ENCODE results near the gene FAM222A. TPM values are rescaled to one million over a fixed set of nuclear protein-coding genes. Genes with fewer than 3 reads are reported as not detected.

The FAM222A gene
- total RNA-seq, 1 experiment from 2014 or later: 1.6 TPM

DNA sequence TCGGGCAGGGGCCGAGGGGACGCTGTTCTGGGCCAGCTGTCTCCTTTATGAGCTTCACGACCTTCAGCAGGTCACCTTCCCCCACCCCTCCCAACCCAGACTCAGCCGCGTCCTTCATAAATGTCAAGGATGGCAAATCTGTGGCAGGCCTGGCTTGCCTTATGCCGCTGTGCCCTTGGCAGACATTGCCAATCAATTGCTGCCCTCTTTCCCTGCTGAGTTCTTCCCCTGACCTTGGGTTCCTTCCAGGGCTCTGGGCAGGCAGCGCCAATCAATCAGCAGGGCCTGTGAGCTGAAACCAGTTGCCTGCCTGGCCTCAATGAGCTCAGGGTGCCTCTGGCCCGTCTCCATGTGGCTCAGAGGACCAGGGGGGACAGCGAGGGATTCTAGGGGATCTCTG is 7.7 kb downstream of the FAM222A start:
- peaks cover 23% of the 10 kb centered on the region for H3K4me1 Mint-ChIP-seq
- TF ChIP-seq, protein P1, sequence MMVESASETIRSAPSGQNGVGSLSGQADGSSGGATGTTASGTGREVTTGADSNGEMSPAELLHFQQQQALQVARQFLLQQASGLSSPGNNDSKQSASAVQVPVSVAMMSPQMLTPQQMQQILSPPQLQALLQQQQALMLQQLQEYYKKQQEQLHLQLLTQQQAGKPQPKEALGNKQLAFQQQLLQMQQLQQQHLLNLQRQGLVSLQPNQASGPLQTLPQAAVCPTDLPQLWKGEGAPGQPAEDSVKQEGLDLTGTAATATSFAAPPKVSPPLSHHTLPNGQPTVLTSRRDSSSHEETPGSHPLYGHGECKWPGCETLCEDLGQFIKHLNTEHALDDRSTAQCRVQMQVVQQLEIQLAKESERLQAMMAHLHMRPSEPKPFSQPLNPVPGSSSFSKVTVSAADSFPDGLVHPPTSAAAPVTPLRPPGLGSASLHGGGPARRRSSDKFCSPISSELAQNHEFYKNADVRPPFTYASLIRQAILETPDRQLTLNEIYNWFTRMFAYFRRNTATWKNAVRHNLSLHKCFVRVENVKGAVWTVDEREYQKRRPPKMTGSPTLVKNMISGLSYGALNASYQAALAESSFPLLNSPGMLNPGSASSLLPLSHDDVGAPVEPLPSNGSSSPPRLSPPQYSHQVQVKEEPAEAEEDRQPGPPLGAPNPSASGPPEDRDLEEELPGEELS (CRISPR knock-in tag; IDR thresholded peaks at IDR 0.05): no peak
- no peak for TF ChIP-seq KAT7 (CRISPR knock-in tag; IDR thresholded peaks at IDR 0.05; ENCODE audit: borderline replicate concordance)
- TF ChIP-seq, protein P2, sequence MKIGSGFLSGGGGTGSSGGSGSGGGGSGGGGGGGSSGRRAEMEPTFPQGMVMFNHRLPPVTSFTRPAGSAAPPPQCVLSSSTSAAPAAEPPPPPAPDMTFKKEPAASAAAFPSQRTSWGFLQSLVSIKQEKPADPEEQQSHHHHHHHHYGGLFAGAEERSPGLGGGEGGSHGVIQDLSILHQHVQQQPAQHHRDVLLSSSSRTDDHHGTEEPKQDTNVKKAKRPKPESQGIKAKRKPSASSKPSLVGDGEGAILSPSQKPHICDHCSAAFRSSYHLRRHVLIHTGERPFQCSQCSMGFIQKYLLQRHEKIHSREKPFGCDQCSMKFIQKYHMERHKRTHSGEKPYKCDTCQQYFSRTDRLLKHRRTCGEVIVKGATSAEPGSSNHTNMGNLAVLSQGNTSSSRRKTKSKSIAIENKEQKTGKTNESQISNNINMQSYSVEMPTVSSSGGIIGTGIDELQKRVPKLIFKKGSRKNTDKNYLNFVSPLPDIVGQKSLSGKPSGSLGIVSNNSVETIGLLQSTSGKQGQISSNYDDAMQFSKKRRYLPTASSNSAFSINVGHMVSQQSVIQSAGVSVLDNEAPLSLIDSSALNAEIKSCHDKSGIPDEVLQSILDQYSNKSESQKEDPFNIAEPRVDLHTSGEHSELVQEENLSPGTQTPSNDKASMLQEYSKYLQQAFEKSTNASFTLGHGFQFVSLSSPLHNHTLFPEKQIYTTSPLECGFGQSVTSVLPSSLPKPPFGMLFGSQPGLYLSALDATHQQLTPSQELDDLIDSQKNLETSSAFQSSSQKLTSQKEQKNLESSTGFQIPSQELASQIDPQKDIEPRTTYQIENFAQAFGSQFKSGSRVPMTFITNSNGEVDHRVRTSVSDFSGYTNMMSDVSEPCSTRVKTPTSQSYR (CRISPR knock-in tag; IDR thresholded peaks at IDR 0.05): no peak
- TF ChIP-seq, protein P3, sequence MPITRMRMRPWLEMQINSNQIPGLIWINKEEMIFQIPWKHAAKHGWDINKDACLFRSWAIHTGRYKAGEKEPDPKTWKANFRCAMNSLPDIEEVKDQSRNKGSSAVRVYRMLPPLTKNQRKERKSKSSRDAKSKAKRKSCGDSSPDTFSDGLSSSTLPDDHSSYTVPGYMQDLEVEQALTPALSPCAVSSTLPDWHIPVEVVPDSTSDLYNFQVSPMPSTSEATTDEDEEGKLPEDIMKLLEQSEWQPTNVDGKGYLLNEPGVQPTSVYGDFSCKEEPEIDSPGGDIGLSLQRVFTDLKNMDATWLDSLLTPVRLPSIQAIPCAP (CRISPR knock-in tag; IDR thresholded peaks at IDR 0.05): no peak
- no peak for TF ChIP-seq FOXJ3 (CRISPR knock-in tag; IDR thresholded peaks at IDR 0.05; ENCODE audit: borderline replicate concordance)
- no peaks in the 10 kb centered on the region for H3K36me3 Mint-ChIP-seq
- ChIA-PET POLR2A (no interaction called here), CTCF (interaction anchor here (1.2 to 4.1 kb wide), 5 partner anchors 12 to 54 kb away, joined by 3 to 50 read pairs (median 5); no protein-coding TSS in a partner anchor)
- no peak overlapping the region for H3K4me3 Mint-ChIP-seq
- ATAC-seq: no peak
- no peak for DNase-seq (ENCODE audit: low spot score)
- H3K27ac Mint-ChIP-seq: no peak overlapping the region
- H3K27me3 Mint-ChIP-seq (ENCODE audit: low read depth): peaks cover 24% of the 10 kb centered on the region
- H3K9me3 Mint-ChIP-seq: no peaks in the 10 kb centered on the region

DNA sequence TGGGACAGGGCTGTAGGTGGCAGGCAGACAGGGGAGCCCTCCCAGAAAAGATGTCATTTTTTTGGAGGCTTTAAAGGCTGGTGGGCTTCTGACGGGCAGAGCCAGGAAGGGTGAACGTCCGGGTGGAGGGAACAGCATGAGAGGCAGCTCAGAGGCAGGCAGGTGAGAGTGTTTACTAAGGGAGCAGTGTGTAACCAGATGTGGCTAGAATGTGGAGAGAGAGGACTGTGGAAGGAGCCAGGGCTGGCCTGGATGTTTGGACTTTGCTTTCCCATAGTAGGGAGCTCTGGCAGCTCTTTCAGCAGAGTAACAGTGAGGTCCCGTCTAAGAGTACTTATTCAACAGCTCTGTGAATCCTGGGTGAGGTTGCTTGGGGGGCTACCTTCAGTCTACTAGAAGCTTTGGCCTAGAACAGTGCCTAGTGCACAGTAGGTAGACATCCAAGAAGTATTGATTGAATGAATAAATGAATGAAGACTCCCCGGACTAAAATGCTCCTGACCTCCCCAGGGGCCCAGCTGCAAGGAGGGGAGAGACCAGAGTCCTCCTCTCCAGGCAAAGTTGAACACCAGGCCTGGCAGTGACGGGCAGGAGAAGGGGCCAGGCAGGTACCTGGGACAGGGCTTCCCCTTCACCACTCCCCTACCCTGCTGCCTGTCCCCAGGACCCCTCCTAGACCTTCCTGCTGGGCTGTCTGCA is 8.5 kb downstream of the FAM222A start:
- H3K9me3 Mint-ChIP-seq: no peaks in the 10 kb centered on the region
- ATAC-seq (no peak), DNase-seq (ENCODE audit: low spot score) (no peak)
- ChIA-PET CTCF (interaction anchor here (0.8 to 2.0 kb wide), 6 partner anchors 12 to 124 kb away, joined by 3 to 10 read pairs (median 4); no protein-coding TSS in a partner anchor), POLR2A (no interaction called here)
- H3K36me3 Mint-ChIP-seq: no peaks in the 10 kb centered on the region
- H3K4me1 Mint-ChIP-seq: peaks cover 21% of the 10 kb centered on the region
- peaks cover 15% of the 10 kb centered on the region for H3K27me3 Mint-ChIP-seq (ENCODE audit: low read depth)
- H3K27ac Mint-ChIP-seq: no peak overlapping the region
- TF ChIP-seq PRRX2 (CRISPR knock-in tag; IDR thresholded peaks at IDR 0.05) (no peak), MYBL2 (CRISPR knock-in tag; IDR thresholded peaks at IDR 0.05) (no peak), TCF7 (CRISPR knock-in tag; IDR thresholded peaks at IDR 0.05; ENCODE audit: low read depth) (no peak), ZNF416 (CRISPR knock-in tag; IDR thresholded peaks at IDR 0.05) (no peak), NFATC4 (CRISPR knock-in tag; IDR thresholded peaks at IDR 0.05) (no peak), RORB (CRISPR knock-in tag; IDR thresholded peaks at IDR 0.05) (no peak)
- TF ChIP-seq, protein P4, sequence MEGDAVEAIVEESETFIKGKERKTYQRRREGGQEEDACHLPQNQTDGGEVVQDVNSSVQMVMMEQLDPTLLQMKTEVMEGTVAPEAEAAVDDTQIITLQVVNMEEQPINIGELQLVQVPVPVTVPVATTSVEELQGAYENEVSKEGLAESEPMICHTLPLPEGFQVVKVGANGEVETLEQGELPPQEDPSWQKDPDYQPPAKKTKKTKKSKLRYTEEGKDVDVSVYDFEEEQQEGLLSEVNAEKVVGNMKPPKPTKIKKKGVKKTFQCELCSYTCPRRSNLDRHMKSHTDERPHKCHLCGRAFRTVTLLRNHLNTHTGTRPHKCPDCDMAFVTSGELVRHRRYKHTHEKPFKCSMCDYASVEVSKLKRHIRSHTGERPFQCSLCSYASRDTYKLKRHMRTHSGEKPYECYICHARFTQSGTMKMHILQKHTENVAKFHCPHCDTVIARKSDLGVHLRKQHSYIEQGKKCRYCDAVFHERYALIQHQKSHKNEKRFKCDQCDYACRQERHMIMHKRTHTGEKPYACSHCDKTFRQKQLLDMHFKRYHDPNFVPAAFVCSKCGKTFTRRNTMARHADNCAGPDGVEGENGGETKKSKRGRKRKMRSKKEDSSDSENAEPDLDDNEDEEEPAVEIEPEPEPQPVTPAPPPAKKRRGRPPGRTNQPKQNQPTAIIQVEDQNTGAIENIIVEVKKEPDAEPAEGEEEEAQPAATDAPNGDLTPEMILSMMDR (IDR thresholded peaks at IDR 0.05): no peak
- TF ChIP-seq, protein P5, sequence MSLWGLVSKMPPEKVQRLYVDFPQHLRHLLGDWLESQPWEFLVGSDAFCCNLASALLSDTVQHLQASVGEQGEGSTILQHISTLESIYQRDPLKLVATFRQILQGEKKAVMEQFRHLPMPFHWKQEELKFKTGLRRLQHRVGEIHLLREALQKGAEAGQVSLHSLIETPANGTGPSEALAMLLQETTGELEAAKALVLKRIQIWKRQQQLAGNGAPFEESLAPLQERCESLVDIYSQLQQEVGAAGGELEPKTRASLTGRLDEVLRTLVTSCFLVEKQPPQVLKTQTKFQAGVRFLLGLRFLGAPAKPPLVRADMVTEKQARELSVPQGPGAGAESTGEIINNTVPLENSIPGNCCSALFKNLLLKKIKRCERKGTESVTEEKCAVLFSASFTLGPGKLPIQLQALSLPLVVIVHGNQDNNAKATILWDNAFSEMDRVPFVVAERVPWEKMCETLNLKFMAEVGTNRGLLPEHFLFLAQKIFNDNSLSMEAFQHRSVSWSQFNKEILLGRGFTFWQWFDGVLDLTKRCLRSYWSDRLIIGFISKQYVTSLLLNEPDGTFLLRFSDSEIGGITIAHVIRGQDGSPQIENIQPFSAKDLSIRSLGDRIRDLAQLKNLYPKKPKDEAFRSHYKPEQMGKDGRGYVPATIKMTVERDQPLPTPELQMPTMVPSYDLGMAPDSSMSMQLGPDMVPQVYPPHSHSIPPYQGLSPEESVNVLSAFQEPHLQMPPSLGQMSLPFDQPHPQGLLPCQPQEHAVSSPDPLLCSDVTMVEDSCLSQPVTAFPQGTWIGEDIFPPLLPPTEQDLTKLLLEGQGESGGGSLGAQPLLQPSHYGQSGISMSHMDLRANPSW (CRISPR knock-in tag; conservative IDR thresholded peaks at IDR 0.05; ENCODE audit: low read depth): no peak
- TF ChIP-seq, protein P6, sequence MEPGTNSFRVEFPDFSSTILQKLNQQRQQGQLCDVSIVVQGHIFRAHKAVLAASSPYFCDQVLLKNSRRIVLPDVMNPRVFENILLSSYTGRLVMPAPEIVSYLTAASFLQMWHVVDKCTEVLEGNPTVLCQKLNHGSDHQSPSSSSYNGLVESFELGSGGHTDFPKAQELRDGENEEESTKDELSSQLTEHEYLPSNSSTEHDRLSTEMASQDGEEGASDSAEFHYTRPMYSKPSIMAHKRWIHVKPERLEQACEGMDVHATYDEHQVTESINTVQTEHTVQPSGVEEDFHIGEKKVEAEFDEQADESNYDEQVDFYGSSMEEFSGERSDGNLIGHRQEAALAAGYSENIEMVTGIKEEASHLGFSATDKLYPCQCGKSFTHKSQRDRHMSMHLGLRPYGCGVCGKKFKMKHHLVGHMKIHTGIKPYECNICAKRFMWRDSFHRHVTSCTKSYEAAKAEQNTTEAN (CRISPR knock-in tag; IDR thresholded peaks at IDR 0.05): no peak
- H3K4me3 Mint-ChIP-seq: no peak overlapping the region

Data from WTC11 (cell line).